CD4-positive, alpha-beta memory T cell (primary cell): ENCODE results near the gene EEFSEC. TPM values are rescaled to one million over a fixed set of nuclear protein-coding genes. Genes with fewer than 3 reads are reported as not detected.

Experiments
- CTCF ChIA-PET: fragments of 350-600 bp; sonication (Branson Sonifier 250); formaldehyde crosslinking; loops from one replicate; lab custom pipeline; 2021; ENCODE audit warnings: inconsistent platforms; ENCODE audit not compliant: partially characterized antibody; lab: Charles Lee
- POLR2A ChIA-PET: fragments of 350-600 bp; sonication (Branson Sonifier 250); formaldehyde crosslinking; loops from one replicate; lab custom pipeline; 2021; ENCODE audit not compliant: partially characterized antibody; lab: Charles Lee
- DNase-seq, 5 donors: peaks; one replicate each; pipeline versions ENCODE4 v3.0.0 to v3.0.0-alpha.2; 2020 to 2022; ENCODE audit warnings: mixed read lengths in 1 of 5
- H3K27ac ChIP-seq: one replicate; pipeline ENCODE4 v1.7.0; 2013; ENCODE audit warnings: low read depth, low read length
- H3K27me3 ChIP-seq: 2 replicates; pipeline ENCODE4 v1.7.0; 2013; ENCODE audit warnings: mild to moderate bottlenecking, low read length, moderate library complexity; ENCODE audit not compliant: insufficient read depth
- H3K36me3 ChIP-seq: 2 replicates; pipeline ENCODE4 v1.7.0; 2013; ENCODE audit warnings: mild to moderate bottlenecking, low read length, moderate library complexity; ENCODE audit not compliant: insufficient read depth
- H3K4me1 ChIP-seq: 2 replicates; pipeline ENCODE4 v1.7.0; 2013; ENCODE audit warnings: mild to moderate bottlenecking, low read length, moderate library complexity; ENCODE audit not compliant: insufficient read depth
- H3K4me3 ChIP-seq, 2 donors: one replicate each; pipeline ENCODE4 v1.7.0; 2013; ENCODE audit warnings: low read length in 2 of 2, mild to moderate bottlenecking in 1 of 2
- H3K9me3 ChIP-seq, 2 donors: one replicate each; pipeline ENCODE4 v1.7.0; 2013; ENCODE audit warnings: low read length in 2 of 2, control low read depth in 1 of 2; ENCODE audit not compliant: control insufficient read depth in 1 of 2
- H3K27ac Mint-ChIP-seq, 7 donors: one replicate each; pipeline ENCODE4 v1.8.0; 2020 to 2021; ENCODE audit warnings: mixed read lengths in 7 of 7, mild to moderate bottlenecking in 6 of 7, inconsistent platforms in 3 of 7, moderate library complexity in 3 of 7
- H3K27me3 Mint-ChIP-seq, 2 donors: one replicate each; pipeline ENCODE4 v1.8.0; 2020 to 2021; ENCODE audit warnings: mixed read lengths in 2 of 2
- H3K36me3 Mint-ChIP-seq, 2 donors: one replicate each; pipeline ENCODE4 v1.8.0; 2020 to 2021; ENCODE audit warnings: mixed read lengths in 2 of 2, inconsistent platforms in 1 of 2, mild to moderate bottlenecking in 1 of 2
- H3K4me1 Mint-ChIP-seq, 4 donors: one replicate each; pipeline ENCODE4 v1.8.0; 2020 to 2021; ENCODE audit warnings: mixed read lengths in 4 of 4, mild to moderate bottlenecking in 1 of 4
- H3K4me3 Mint-ChIP-seq, 8 donors: one replicate each; pipeline ENCODE4 v1.8.0; 2020 to 2021; ENCODE audit warnings: mixed read lengths in 8 of 8, mild to moderate bottlenecking in 7 of 8, moderate library complexity in 6 of 8, inconsistent platforms in 3 of 8
- H3K9me3 Mint-ChIP-seq, 8 donors: one replicate each; pipeline ENCODE4 v1.8.0; 2020 to 2021; ENCODE audit warnings: mixed read lengths in 8 of 8, mild to moderate bottlenecking in 5 of 8, inconsistent platforms in 3 of 8, moderate library complexity in 1 of 8
- intact Hi-C: fragments of 100-400 bp; cut with micrococcal nuclease; formaldehyde crosslinking; loops from one replicate; pipeline ENCODE4 v1.15.1; 2023
- polyA plus RNA-seq, 2 donors: library from polyadenylated mRNA; unstranded; fragments of 300-500 nt; fragmentation: Illumina TruSeq; gene quantifications; one replicate each; pipeline ENCODE4 v1.2.3, GENCODE V29; 2021
- total RNA-seq, 2 experiments: library from RNA; stranded (reverse); gene quantifications; one replicate each; pipeline ENCODE4 v1.2.3, GENCODE V29; 2021

The EEFSEC gene
- total and polyA plus RNA-seq, 4 experiments from 2014 or later: 14.0 to 24.9 (median 17.1) TPM

GRCh38 chr3:128455786-128456748 is 302.8 kb downstream of the EEFSEC start:
- Mint-ChIP-seq H3K4me1 (peaks cover 0 to 8% (median under 1%) of the 10 kb centered on the region in 4 donors), H3K4me3 (no peak overlapping the region), H3K9me3 (peaks cover 0 to 2% (median 0%) of the 10 kb centered on the region in 8 donors), H3K27me3 (peaks cover 13 to 32% of the 10 kb centered on the region in 2 donors), H3K27ac (no peak overlapping the region), H3K36me3 (peaks cover 0 to 4% of the 10 kb centered on the region in 2 donors)
- Histone ChIP-seq H3K4me3 (no peak overlapping the region), H3K4me1 (no peaks in the 10 kb centered on the region), H3K36me3 (no peaks in the 10 kb centered on the region), H3K27ac (no peak overlapping the region), H3K27me3 (no peaks in the 10 kb centered on the region), H3K9me3 (no peaks in the 10 kb centered on the region)
- ChIA-PET CTCF (no interaction called here), POLR2A (no interaction called here)
- DNase-seq: no peak
- intact Hi-C loops: no loop called here

GRCh38 chr3:128456776-128457715 is 303.8 kb downstream of the EEFSEC start:
- no peaks in the 10 kb centered on the region for H3K36me3 ChIP-seq
- no peaks in the 10 kb centered on the region for H3K9me3 Mint-ChIP-seq
- peaks cover 0 to 8% (median 0%) of the 10 kb centered on the region in 4 donors for H3K4me1 Mint-ChIP-seq
- H3K27ac Mint-ChIP-seq: no peak overlapping the region
- ChIA-PET CTCF (no interaction called here), POLR2A (no interaction called here)
- H3K27me3 Mint-ChIP-seq: peaks cover 13 to 28% of the 10 kb centered on the region in 2 donors
- no peak overlapping the region for H3K27ac ChIP-seq
- no peaks in the 10 kb centered on the region for H3K27me3 ChIP-seq
- no peak for DNase-seq
- H3K4me1 ChIP-seq: no peaks in the 10 kb centered on the region
- intact Hi-C loops: no loop called here
- H3K36me3 Mint-ChIP-seq: no peaks in the 10 kb centered on the region
- no peak overlapping the region for H3K4me3 Mint-ChIP-seq
- H3K9me3 ChIP-seq: no peaks in the 10 kb centered on the region
- H3K4me3 ChIP-seq: no peak overlapping the region

GRCh38 chr3:128457937-128458336 is 304.7 kb downstream of the EEFSEC start:
- Mint-ChIP-seq H3K9me3 (no peaks in the 10 kb centered on the region), H3K27ac (no peak overlapping the region), H3K4me3 (no peak overlapping the region), H3K36me3 (no peaks in the 10 kb centered on the region), H3K27me3 (peaks cover 13 to 30% of the 10 kb centered on the region in 2 donors), H3K4me1 (peaks cover 0 to 8% (median 0%) of the 10 kb centered on the region in 4 donors)
- H3K27me3 ChIP-seq: no peaks in the 10 kb centered on the region
- ChIA-PET POLR2A (no interaction called here), CTCF (no interaction called here)
- H3K9me3 ChIP-seq: no peaks in the 10 kb centered on the region
- no peak overlapping the region for H3K4me3 ChIP-seq
- DNase-seq: no peak
- intact Hi-C loops: no loop called here
- no peaks in the 10 kb centered on the region for H3K4me1 ChIP-seq
- no peaks in the 10 kb centered on the region for H3K36me3 ChIP-seq
- H3K27ac ChIP-seq: no peak overlapping the region

Other genes with a start within 250 kb of the EEFSEC start
- gene KBTBD12, start 238.2 kb upstream of the EEFSEC start, total RNA-seq: not detected
- gene KBTBD12, start 238.2 kb upstream of the EEFSEC start, polyA plus RNA-seq: under 1 TPM in 1 of 2 donors, not detected in 1; 0.06 TPM
- 100 to 1,000 TPM; 203 to 212 TPM for gene SEC61A1, start 101.0 kb upstream of the EEFSEC start, total RNA-seq
- 100 to 1,000 TPM; 156 to 182 TPM for gene SEC61A1, start 101.0 kb upstream of the EEFSEC start, polyA plus RNA-seq
- gene RUVBL1, start 29.7 kb upstream of the EEFSEC start, total RNA-seq: 10 to 100 TPM; 26.6 to 27.0 TPM
- 10 to 100 TPM; 66.8 to 71.4 TPM for gene RUVBL1, start 29.7 kb upstream of the EEFSEC start, polyA plus RNA-seq